ENCODE measurements around the gene TSPAN12. TPM values are rescaled to one million over a fixed set of nuclear protein-coding genes. Genes with fewer than 3 reads are reported as not detected.
"Not testable (repeated sequence)": the region's sequence is repeated elsewhere in the genome, so short reads cannot be mapped to it uniquely, and the experiment has no call there.

Gene TSPAN12
- total and polyA plus RNA-seq, 2 experiments from 2014 or later, result 3.7 to 9.3 TPM

DNA sequence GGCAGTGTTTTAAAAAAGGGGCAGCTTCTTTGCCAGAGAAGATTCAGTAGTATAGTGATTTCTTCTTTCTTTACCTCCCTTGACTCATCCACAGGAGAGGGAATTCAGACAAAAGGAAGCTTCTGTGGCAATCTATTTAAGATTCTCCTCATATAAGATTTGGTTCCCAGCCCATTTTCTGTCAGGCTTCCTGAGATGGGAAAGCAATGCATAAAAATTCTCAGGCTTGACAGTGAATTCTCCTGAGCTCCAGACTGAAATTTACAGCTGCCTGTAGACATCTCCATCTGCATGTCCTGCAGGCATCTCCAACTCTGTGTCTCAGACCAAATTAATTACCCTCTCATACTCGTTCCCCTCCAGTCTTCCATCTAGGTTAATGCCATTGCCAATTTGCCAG, 72.8 kb downstream of the TSPAN12 start:
- TF ChIP-seq, protein P1, sequence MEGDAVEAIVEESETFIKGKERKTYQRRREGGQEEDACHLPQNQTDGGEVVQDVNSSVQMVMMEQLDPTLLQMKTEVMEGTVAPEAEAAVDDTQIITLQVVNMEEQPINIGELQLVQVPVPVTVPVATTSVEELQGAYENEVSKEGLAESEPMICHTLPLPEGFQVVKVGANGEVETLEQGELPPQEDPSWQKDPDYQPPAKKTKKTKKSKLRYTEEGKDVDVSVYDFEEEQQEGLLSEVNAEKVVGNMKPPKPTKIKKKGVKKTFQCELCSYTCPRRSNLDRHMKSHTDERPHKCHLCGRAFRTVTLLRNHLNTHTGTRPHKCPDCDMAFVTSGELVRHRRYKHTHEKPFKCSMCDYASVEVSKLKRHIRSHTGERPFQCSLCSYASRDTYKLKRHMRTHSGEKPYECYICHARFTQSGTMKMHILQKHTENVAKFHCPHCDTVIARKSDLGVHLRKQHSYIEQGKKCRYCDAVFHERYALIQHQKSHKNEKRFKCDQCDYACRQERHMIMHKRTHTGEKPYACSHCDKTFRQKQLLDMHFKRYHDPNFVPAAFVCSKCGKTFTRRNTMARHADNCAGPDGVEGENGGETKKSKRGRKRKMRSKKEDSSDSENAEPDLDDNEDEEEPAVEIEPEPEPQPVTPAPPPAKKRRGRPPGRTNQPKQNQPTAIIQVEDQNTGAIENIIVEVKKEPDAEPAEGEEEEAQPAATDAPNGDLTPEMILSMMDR (IDR thresholded peaks at IDR 0.05; ENCODE audit: low read depth, low read length), result no peak
- no peak for DNase-seq (ENCODE audit: low read depth in 1 of 2, low spot score in 1 of 2)
- H3K27ac ChIP-seq, result no peak overlapping the region

DNA sequence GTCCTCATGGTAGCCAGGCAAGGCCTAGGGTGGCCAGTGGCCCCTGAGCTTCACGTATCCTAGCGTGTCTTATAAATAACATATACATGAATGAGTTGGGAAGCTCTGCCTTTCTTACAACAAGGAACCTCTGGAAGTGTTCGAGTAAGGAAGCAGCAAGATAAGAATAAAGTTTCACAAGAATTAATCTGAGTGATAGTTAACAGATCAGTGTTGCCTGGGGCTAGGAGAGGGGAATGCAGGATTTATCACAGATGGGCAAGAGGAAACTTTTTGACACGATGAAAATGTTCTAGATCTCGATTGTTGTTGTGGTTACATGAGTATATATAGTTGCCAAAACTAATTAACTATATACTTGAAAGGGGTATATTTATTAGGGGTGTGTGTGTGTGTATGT, 74.2 kb downstream of the TSPAN12 start:
- H3K4me1 ChIP-seq (ENCODE audit: low read depth), result no peaks in the 10 kb centered on the region
- H3K9me3 ChIP-seq (ENCODE audit: low read depth), result no peaks in the 10 kb centered on the region
- H3K4me3 ChIP-seq, result no peak overlapping the region
- no peaks in the 10 kb centered on the region for H3K27me3 ChIP-seq
- H3K36me3 ChIP-seq, result no peaks in the 10 kb centered on the region
- no peak for DNase-seq (ENCODE audit: low read depth in 1 of 2, low spot score in 1 of 2)
- TF ChIP-seq, protein P1 (IDR thresholded peaks at IDR 0.05; ENCODE audit: low read depth, low read length), result no peak
- no peak overlapping the region for H3K27ac ChIP-seq

More for the DNA sequence above, 72.8 kb downstream of the TSPAN12 start:
- no peaks in the 10 kb centered on the region for H3K36me3 ChIP-seq
- H3K4me3 ChIP-seq, result no peak overlapping the region
- no peaks in the 10 kb centered on the region for H3K4me1 ChIP-seq (ENCODE audit: low read depth)
- no peaks in the 10 kb centered on the region for H3K9me3 ChIP-seq (ENCODE audit: low read depth)
- H3K27me3 ChIP-seq, result no peaks in the 10 kb centered on the region

DNA sequence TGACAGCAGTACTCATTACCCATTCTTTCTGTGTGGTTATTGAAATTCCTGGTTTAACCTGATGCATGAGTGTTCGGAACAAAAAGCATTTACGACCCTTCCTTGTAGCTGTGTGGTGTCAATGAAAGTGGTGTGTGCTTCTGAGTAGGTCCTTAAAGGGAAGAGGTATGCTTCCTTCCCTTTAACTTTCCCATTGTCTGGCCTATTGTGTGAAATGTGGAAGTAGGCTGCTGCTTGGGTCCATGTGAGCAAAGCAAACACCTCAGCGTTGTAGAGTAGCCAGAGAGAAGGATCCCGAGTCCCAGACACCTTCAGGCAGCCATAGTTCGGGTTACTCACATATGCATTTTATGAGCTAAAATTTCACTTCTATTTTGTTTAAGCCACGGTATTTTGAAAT, 74.7 kb downstream of the TSPAN12 start:
- Histone ChIP-seq H3K27ac (no peak overlapping the region), H3K4me3 (no peak overlapping the region), H3K36me3 (no peaks in the 10 kb centered on the region), H3K4me1 (ENCODE audit: low read depth) (no peaks in the 10 kb centered on the region), H3K27me3 (no peaks in the 10 kb centered on the region), H3K9me3 (ENCODE audit: low read depth) (no peaks in the 10 kb centered on the region)
- no peak for DNase-seq (ENCODE audit: low read depth in 1 of 2, low spot score in 1 of 2)
- TF ChIP-seq, protein P1 (IDR thresholded peaks at IDR 0.05; ENCODE audit: low read depth, low read length), result no peak

DNA sequence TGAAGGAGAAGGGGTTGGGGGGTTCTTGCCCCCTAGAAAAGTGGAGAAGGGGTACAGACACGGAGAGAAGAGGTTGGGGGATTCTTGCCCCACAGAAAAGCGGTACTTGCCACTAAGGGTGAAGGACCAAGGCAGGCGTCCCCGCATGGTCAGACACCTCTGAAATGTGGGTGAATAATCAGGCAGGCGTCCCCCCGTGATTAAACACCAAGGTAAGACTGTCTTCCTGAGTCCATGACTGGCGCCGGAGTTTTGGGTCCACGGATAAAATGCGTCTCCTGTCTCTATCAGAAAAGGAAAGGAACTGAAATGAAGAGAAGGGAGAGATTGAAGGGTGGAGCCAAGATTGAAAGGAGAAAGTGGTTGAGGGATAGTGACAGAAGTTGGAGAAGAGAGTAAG, 76.0 kb downstream of the TSPAN12 start:
- H3K36me3 ChIP-seq; H3K27me3 ChIP-seq; H3K9me3 ChIP-seq (ENCODE audit: low read depth); DNase-seq (ENCODE audit: low read depth in 1 of 2, low spot score in 1 of 2); H3K27ac ChIP-seq; H3K4me3 ChIP-seq; H3K4me1 ChIP-seq (ENCODE audit: low read depth): not testable (repeated sequence)

GRCh38 chr7:120780938-120781337, 77.0 kb downstream of the TSPAN12 start:
- H3K4me3 ChIP-seq, result no peak overlapping the region
- TF ChIP-seq, protein P1 (IDR thresholded peaks at IDR 0.05; ENCODE audit: low read depth, low read length), result no peak
- H3K9me3 ChIP-seq (ENCODE audit: low read depth), result no peaks in the 10 kb centered on the region
- DNase-seq (ENCODE audit: low read depth in 1 of 2, low spot score in 1 of 2), result no peak
- H3K27ac ChIP-seq, result no peak overlapping the region
- no peaks in the 10 kb centered on the region for H3K4me1 ChIP-seq (ENCODE audit: low read depth)
- no peaks in the 10 kb centered on the region for H3K27me3 ChIP-seq
- no peaks in the 10 kb centered on the region for H3K36me3 ChIP-seq

DNA sequence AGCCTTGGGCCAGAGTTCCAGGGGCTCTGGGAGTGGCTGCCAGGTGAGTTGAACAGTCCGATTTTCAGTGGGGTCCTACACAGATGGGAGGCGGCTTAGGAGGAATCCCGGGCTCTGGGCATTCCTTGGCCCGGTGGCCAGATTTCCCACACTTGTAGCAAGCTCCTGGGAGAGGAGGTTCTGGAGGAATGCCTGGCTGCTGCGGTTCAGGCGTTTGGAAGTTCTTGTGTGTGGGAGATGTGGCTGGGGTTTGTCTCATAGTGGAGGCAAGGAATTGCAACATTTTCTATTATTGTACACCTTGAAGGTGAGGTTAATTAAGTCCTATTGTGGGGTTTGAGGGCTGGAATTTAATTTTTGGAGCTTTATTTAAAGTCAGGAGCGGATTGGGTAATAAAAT, 77.5 kb downstream of the TSPAN12 start:
- H3K36me3 ChIP-seq; H3K4me3 ChIP-seq; H3K4me1 ChIP-seq (ENCODE audit: low read depth); H3K9me3 ChIP-seq (ENCODE audit: low read depth); H3K27ac ChIP-seq; H3K27me3 ChIP-seq: not testable (repeated sequence)
- DNase-seq (ENCODE audit: low read depth in 1 of 2, low spot score in 1 of 2), result peak in 1 of 2 donors; percentile 6

- H3K4me3 ChIP-seq; DNase-seq (ENCODE audit: low read depth in 1 of 2, low spot score in 1 of 2); H3K4me1 ChIP-seq (ENCODE audit: low read depth); H3K9me3 ChIP-seq (ENCODE audit: low read depth); H3K36me3 ChIP-seq; H3K27ac ChIP-seq; H3K27me3 ChIP-seq: not testable (repeated sequence)
Observed at GRCh38 chr7:120779078-120779477, 78.9 kb downstream of the TSPAN12 start.

All from cardiac muscle cell (in vitro differentiated cells and primary cell).